Heart left ventricle (tissue), 16 donors: ENCODE data around the gene STIM2. TPM values are rescaled to one million over a fixed set of nuclear protein-coding genes. Genes with fewer than 3 reads are reported as not detected.

ENCODE experiments used
- ATAC-seq, 4 donors: fragments of 200-7000 bp; cut with Tn5 transposase; one replicate each; pipeline ENCODE4 v1.9.1; 2020 to 2022; ENCODE audit warnings: moderate library complexity in 4 of 4, mild to moderate bottlenecking in 3 of 4, moderate number of reproducible peaks in 1 of 4
- DNase-seq, 5 donors: peaks; one replicate each; pipeline ENCODE4 v3.0.0-alpha.2; 2020
- H3K27ac ChIP-seq, 12 donors: fragments of 200-600 bp; sonication (generic) in 4 of 12; one replicate each; pipeline versions ENCODE4 v1.5.0 to v1.8.0; 2016 to 2022; ENCODE audit warnings: mild to moderate bottlenecking in 2 of 12
- H3K27me3 ChIP-seq, 9 donors: fragments of 200-600 bp; sonication (generic) in 2 of 9; one replicate each; pipeline versions ENCODE4 v1.5.1 to v1.8.0; 2016 to 2022; ENCODE audit warnings: mild to moderate bottlenecking in 3 of 9
- H3K36me3 ChIP-seq, 9 donors: fragments of 200-600 bp; sonication (generic) in 2 of 9; one replicate each; pipeline versions ENCODE4 v1.5.0 to v1.8.0; 2018 to 2022; ENCODE audit warnings: mild to moderate bottlenecking in 2 of 9
- H3K4me1 ChIP-seq, 12 donors: fragments of 200-600 bp; sonication (generic) in 4 of 12; one replicate each; pipeline versions ENCODE4 v1.5.0 to v1.8.0; 2016 to 2022; ENCODE audit warnings: mild to moderate bottlenecking in 3 of 12
- H3K4me3 ChIP-seq, 12 donors: fragments of 200-600 bp; sonication (generic) in 4 of 12; one replicate each; pipeline versions ENCODE4 v1.5.0 to v1.8.0; 2017 to 2022; ENCODE audit warnings: mild to moderate bottlenecking in 9 of 12, moderate library complexity in 4 of 12
- H3K9me3 ChIP-seq, 12 donors: fragments of 200-600 bp; sonication (generic) in 4 of 12; one replicate each; pipeline versions ENCODE4 v1.5.0 to v1.8.0; 2016 to 2022; ENCODE audit warnings: mild to moderate bottlenecking in 1 of 12
- CTCF ChIP-seq, 12 donors: fragments of 200-600 bp; sonication (generic) in 4 of 12; IDR thresholded peaks; one replicate each; pipeline versions ENCODE4 v1.5.0 to v1.8.0; 2018 to 2022; ENCODE audit warnings: antibody characterized with exemption in 12 of 12, mild to moderate bottlenecking in 5 of 12
- POLR2A ChIP-seq, 2 donors: fragments of 450-650 bp; IDR thresholded peaks; one replicate each; pipeline ENCODE4 v1.6.1; 2017; ENCODE audit warnings: antibody characterized with exemption in 2 of 2, mild to moderate bottlenecking in 2 of 2, moderate library complexity in 2 of 2
- WGBS, 4 donors: extraction: QIAGEN DNeasy Blood & Tissue Kit in 2 of 4; methylation state at CpG; one replicate each; pipeline versions ENCODE4 v1.1.5 to v1.1.7; 2013 to 2018; 5-methylcytosine and 5-hydroxymethylcytosine counted together
- intact Hi-C, 10 donors: fragments of 100-400 bp; cut with DNase I; formaldehyde crosslinking; loops; one replicate each; pipeline versions ENCODE4 v1.11.1 to v1.14.2; 2022
- polyA plus RNA-seq, 2 donors: library from polyadenylated mRNA; stranded (reverse); fragments of 200-250 nt; gene quantifications; one replicate each; pipeline ENCODE4 v1.2.3, GENCODE V29; 2013
- total RNA-seq, 9 donors: library from RNA; depleted of rRNA in 2 of 9; stranded (reverse); fragments of >200 nt in 2 of 9; fragmentation: NEBNext Ultra II Directional in 3 of 9; extraction: Animal tissue kit (Norgen Biotek cat#: 25700) in 3 of 9; gene quantifications; one replicate each; pipeline versions ENCODE4 v1.1.0 to v1.2.4, GENCODE V29; 2016 to 2023
- donor health status: ischemic (EF 13 %, LVEDD 7.1; RV severe dilation, severe dysfunction).
- donor health status: healthy with polysubstance abuse.
- donor health status: DM: no; HTN: yes; CAD: no.
- donor health status: DM: no; HTN: no; CAD: no.
- donor health status: ischemic (EF 25% LVEDD 6.9; RV normal size, moderate dysfunction).
- donor health status: ischemic (EF 25% LVEDD 5.7; RV mildly dilated, moderate dysfunction).
- donor health status: healthy.
- donor health status: DM: yes; HTN: yes; CAD: no.
- donor health status: ischemic (EF 35%, LVEDD 5.7; RV mildly dilated, moderate dysfunction).
- donor health status: nonischemic (EF 11% LVEDD 7.7; RV severe dilation, severe dysfunction).
- donor health status: DM: yes; HTN: yes; CAD: no.
- donor health status: PGD.
- donor health status: ischemic (EF 29% LVEDD 5.4; RV normal size, mild dysfunction).
- donor health status: nonischemic (EF 23%, LVEDD 6.1; RV moderate dilation, normal function).

STIM2 gene
- total and polyA plus RNA-seq, 11 donors = 4.6 to 17.3 (median 8.8) TPM

- Histone ChIP-seq H3K27me3 (no peaks in the 10 kb centered on the region), H3K4me3 (peak overlapping the region in 4 of 12 donors; percentile 0 to 26 (median 16)), H3K27ac (peak overlapping the region in 10 of 12 donors; percentile 10 to 54 (median 41)), H3K4me1 (peaks cover 0 to 34% (median 9%) of the 10 kb centered on the region in 12 donors), H3K9me3 (no peaks in the 10 kb centered on the region), H3K36me3 (no peaks in the 10 kb centered on the region)
- no peak for ATAC-seq
- intact Hi-C loops = loop anchor here in 1 of 10 donors (5.0 kb wide), 1 partner anchor 46 kb away; the partner anchor contains the start of gene STIM2
- DNase-seq = no peak
- no peak for TF ChIP-seq CTCF (IDR thresholded peaks at IDR 0.05)
- TF ChIP-seq POLR2A (IDR thresholded peaks at IDR 0.05) = no peak
- WGBS, 4 donors = 74 to 82% (median 76%) methylated on average over 7 of the region's 7 CpGs
Measured at GRCh38 chr4:26907731-26908599, 47.3 kb downstream of the STIM2 start.

- intact Hi-C loops = loop anchor here in 1 of 10 donors (5.0 kb wide), 1 partner anchor 47 kb away; the partner anchor contains the start of gene STIM2
- Histone ChIP-seq H3K27ac (no peak overlapping the region), H3K27me3 (no peaks in the 10 kb centered on the region), H3K36me3 (no peaks in the 10 kb centered on the region), H3K9me3 (no peaks in the 10 kb centered on the region), H3K4me1 (peaks cover 0 to 38% (median 9%) of the 10 kb centered on the region in 12 donors), H3K4me3 (no peak overlapping the region)
- DNase-seq (no peak), ATAC-seq (no peak)
- whole genome bisulfite sequencing, 4 donors = 86 to 90% (median 87%) methylated on average over 5 of the region's 5 CpGs
- TF ChIP-seq CTCF (IDR thresholded peaks at IDR 0.05) (no peak), POLR2A (IDR thresholded peaks at IDR 0.05) (no peak)
Measured at GRCh38 chr4:26909369-26909768, 48.7 kb downstream of the STIM2 start.

- intact Hi-C loops = no loop called here
- Histone ChIP-seq H3K36me3 (no peaks in the 10 kb centered on the region), H3K9me3 (no peaks in the 10 kb centered on the region), H3K4me3 (no peak overlapping the region), H3K27ac (no peak overlapping the region), H3K4me1 (peaks cover 0 to 37% (median 11%) of the 10 kb centered on the region in 12 donors), H3K27me3 (no peaks in the 10 kb centered on the region)
- DNase-seq (no peak), ATAC-seq (no peak)
- TF ChIP-seq POLR2A (IDR thresholded peaks at IDR 0.05) (no peak), CTCF (IDR thresholded peaks at IDR 0.05) (no peak)
Measured at GRCh38 chr4:26911254-26911653, 50.6 kb downstream of the STIM2 start.

- ATAC-seq = no peak
- Histone ChIP-seq H3K9me3 (no peaks in the 10 kb centered on the region), H3K27ac (no peak overlapping the region), H3K27me3 (no peaks in the 10 kb centered on the region), H3K4me1 (peaks cover 0 to 32% (median 11%) of the 10 kb centered on the region in 12 donors), H3K4me3 (no peak overlapping the region), H3K36me3 (no peaks in the 10 kb centered on the region)
- intact Hi-C loops = no loop called here
- 94 to 97% (median 96%) methylated on average over 6 of the region's 6 CpGs for WGBS, 4 donors
- DNase-seq = no peak
- TF ChIP-seq CTCF (IDR thresholded peaks at IDR 0.05) (no peak), POLR2A (IDR thresholded peaks at IDR 0.05) (no peak)
Measured at GRCh38 chr4:26912069-26912468, 51.4 kb downstream of the STIM2 start.
